K562 (cell line): ENCODE data around the gene PCGF6. TPM values are rescaled to one million over a fixed set of nuclear protein-coding genes. Genes with fewer than 3 reads are reported as not detected.

Source experiments
- ATAC-seq: fragments of 200-7000 bp; cut with Tn5 transposase; 3 replicates; pipeline ENCODE4 v1.9.1; 2020; ENCODE audit warnings: moderate library complexity
- BruUV-seq: library from RNA; stranded (reverse); fragments of 400-500 nt; replicated peaks from 2 replicates; lab custom pipeline; 2021; lab: Mats Ljungman, UMichigan
- CTCF ChIA-PET: fragments of 300-600 bp; formaldehyde crosslinking; extraction: SDS; loops from one replicate; lab custom pipeline; 2021; ENCODE audit warnings: low intra/inter-chr PET ratio; lab: Yijun Ruan, JAX
- POLR2A ChIA-PET: fragments of 300-600, 350-650 bp; sonication (Branson Sonifier 250); formaldehyde crosslinking; extraction: SDS; loops from one replicate; lab custom pipeline; 2021; ENCODE audit warnings: antibody characterized with exemption, inconsistent platforms; lab: Yijun Ruan, JAX
- DNase-seq, 4 experiments: peaks; one replicate each; pipeline versions ENCODE4 v3.0.0 to v3.0.0-alpha.2; 2011 to 2018; ENCODE audit warnings: low spot score in 3 of 4, mixed read lengths in 3 of 4; ENCODE audit errors: extremely low read depth in 1 of 4
- FAIRE-seq: peaks from 2 replicates; lab custom pipeline; 2011; peaks lifted over from hg19 to GRCh38; lab: Jason Lieb, UNC
- H2AFZ ChIP-seq: 2 replicates; pipeline ENCODE4 v1.6.0; 2011; ENCODE audit warnings: low read depth, low read length, control low read depth, inconsistent platforms
- H3K27ac ChIP-seq: fragments of 200-600 bp; 3 replicates; pipeline ENCODE4 v1.8.0; 2011; ENCODE audit warnings: low read depth, mild to moderate bottlenecking, control low read depth, inconsistent platforms, low read length, moderate library complexity, mixed read lengths; ENCODE audit errors: extremely low read depth
- H3K27me3 ChIP-seq, 2 experiments: fragments of 300-600 bp in 1 of 2; 2 replicates in 1 of 2; 3 replicates in 1 of 2; pipeline versions ENCODE4 v1.6.0 to v1.8.0; 2011; ENCODE audit warnings: inconsistent platforms in 2 of 2, low read length in 2 of 2, mild to moderate bottlenecking in 1 of 2, mixed read lengths in 1 of 2, moderate library complexity in 1 of 2; ENCODE audit not compliant: control insufficient read depth in 2 of 2, insufficient read depth in 2 of 2
- H3K36me3 ChIP-seq: fragments of 300-600 bp; 3 replicates; pipeline ENCODE4 v1.8.0; 2011; ENCODE audit warnings: mild to moderate bottlenecking, low read length, inconsistent platforms; ENCODE audit not compliant: control insufficient read depth, insufficient read depth
- H3K4me1 ChIP-seq, 2 experiments: fragments of 200-600 bp in 1 of 2; replicated peaks in 1 of 2; 2 replicates in 1 of 2; 3 replicates in 1 of 2; pipeline versions ENCODE4 v1.5.1 to v1.8.0; 2011; ENCODE audit warnings: inconsistent platforms in 2 of 2, low read length in 2 of 2, mild to moderate bottlenecking in 1 of 2, mixed read lengths in 1 of 2, moderate library complexity in 1 of 2; ENCODE audit not compliant: control insufficient read depth in 2 of 2, insufficient read depth in 2 of 2
- H3K4me2 ChIP-seq: 2 replicates; pipeline ENCODE4 v1.6.1; 2011; ENCODE audit warnings: low read length, control low read depth, inconsistent platforms, mixed read lengths; ENCODE audit not compliant: insufficient read depth
- H3K4me3 ChIP-seq: fragments of 200-600 bp; sonication (generic), shearing (Covaris generic); 2 replicates; pipeline ENCODE4 v1.5.1; 2016; ENCODE audit warnings: control low read depth, inconsistent platforms
- H3K79me2 ChIP-seq: fragments of 200-600 bp; 3 replicates; pipeline ENCODE4 v1.8.0; 2011; ENCODE audit warnings: low read length, inconsistent platforms; ENCODE audit not compliant: control insufficient read depth, insufficient read depth
- H3K9ac ChIP-seq, 2 experiments: 2 replicates each; pipeline versions ENCODE4 v1.6.0 to v1.6.1; 2011; ENCODE audit warnings: low read depth in 2 of 2, low read length in 2 of 2, control low read depth in 1 of 2, inconsistent platforms in 1 of 2, mild to moderate bottlenecking in 1 of 2, mixed read lengths in 1 of 2; ENCODE audit not compliant: insufficient read depth in 1 of 2
- H3K9me1 ChIP-seq: one replicate; pipeline ENCODE4 v1.6.0; 2011; ENCODE audit warnings: inconsistent platforms, mild to moderate bottlenecking, low read length, moderate library complexity; ENCODE audit not compliant: control insufficient read depth, insufficient read depth
- H3K9me3 ChIP-seq: replicated peaks from 2 replicates; pipeline ENCODE4 v1.5.1; 2011; ENCODE audit warnings: low read depth, low read length, inconsistent platforms; ENCODE audit not compliant: control insufficient read depth, insufficient read depth
- H4K20me1 ChIP-seq: replicated peaks from 2 replicates; pipeline ENCODE4 v1.6.1; 2011; ENCODE audit warnings: low read length, inconsistent platforms, mixed read lengths; ENCODE audit not compliant: control insufficient read depth, insufficient read depth
- BMI1 ChIP-seq: fragments of 150-350 bp; IDR thresholded peaks from 2 replicates; pipeline ENCODE4 v1.6.1; 2014; ENCODE audit warnings: low read length
- FOSL1 ChIP-seq: fragments of 200-800 bp; sonication (Bioruptor generic); conservative IDR thresholded peaks from 2 replicates; pipeline ENCODE4 v1.6.1; 2016; ENCODE audit warnings: missing genetic modification characterization, missing compliant biosample characterization
- MBD2 ChIP-seq: sonication (generic); IDR thresholded peaks from 2 replicates; pipeline ENCODE4 v1.6.1; 2016; ENCODE audit warnings: low read depth, borderline replicate concordance
- RFX1 ChIP-seq: fragments of 450-650 bp; IDR thresholded peaks from 2 replicates; pipeline ENCODE4 v1.6.1; 2016; ENCODE audit warnings: mild to moderate bottlenecking, moderate library complexity
- WGBS: fragments of 100-300 bp; shearing (Covaris generic); methylation state at CpG from one replicate; pipeline ENCODE4 v1.1.6; 2016; ENCODE audit warnings: low coverage, mixed read lengths; ENCODE audit not compliant: insufficient coverage; ENCODE audit errors: missing lambda C conversion rate; 5-methylcytosine and 5-hydroxymethylcytosine counted together
- in situ Hi-C: fragments of 300-500 bp; cut with MboI; formaldehyde crosslinking; loops from 4 replicates; pipeline ENCODE4 v1.15.0; 2018; ENCODE audit warnings: inconsistent platforms, mixed read lengths
- intact Hi-C: fragments of 100-400 bp; cut with micrococcal nuclease; formaldehyde crosslinking; loops from 2 replicates; pipeline ENCODE4 v1.14.2; 2022
- polyA plus RNA-seq, 8 experiments: library from polyadenylated mRNA; depleted of rRNA in 4 of 8; stranded (reverse) in 5 of 8; unstranded in 3 of 8; fragments of >200 nt; fragmentation: Nextera tagmentation in 2 of 8; fragmentation: Illumina TruSeq in 1 of 8; extraction: Ambion mirVana in 2 of 8; extraction: Trizol in 1 of 8; gene quantifications; 2 replicates each; pipeline versions ENCODE4 v1.2.1 to v1.2.3, GENCODE V29; 2011 to 2014; ENCODE audit warnings: inconsistent platforms in 1 of 8, missing spikeins in 1 of 8
- total RNA-seq, 7 experiments: library from RNA; depleted of rRNA in 6 of 7; stranded (reverse); fragments of >200 nt in 6 of 7; fragmentation: Illumina TruSeq in 2 of 7; extraction: Trizol in 2 of 7; gene quantifications; 2 replicates each; pipeline versions ENCODE4 v1.2.1 to v1.2.3, GENCODE V29; 2011 to 2021; ENCODE audit warnings: low replicate concordance in 1 of 7
- TF ChIP-seq, protein P1 (sequence below), 2 experiments: fragments of 450-650 bp in 1 of 2; sonication (generic) in 1 of 2; formaldehyde crosslinking in 1 of 2; IDR thresholded peaks in 1 of 2; conservative IDR thresholded peaks in 1 of 2; 2 replicates each; pipeline versions ENCODE4 v1.6.1 to v1.8.1; 2016 to 2023; ENCODE audit warnings: mild to moderate bottlenecking in 2 of 2, moderate library complexity in 2 of 2, inconsistent platforms in 1 of 2, missing genetic modification reagents in 1 of 2
- TF ChIP-seq, protein P2 (sequence below): fragments of 450-650 bp; IDR thresholded peaks from 2 replicates; pipeline ENCODE4 v1.6.1; 2016; ENCODE audit warnings: low read depth, mild to moderate bottlenecking, moderate library complexity

The PCGF6 gene
- total and polyA plus RNA-seq, 9 of the 15 experiments (the other 6 are each of a cell fraction or from before 2014, with no cell fraction given) = 8.4 to 24.6 (median 20.6) TPM

DNA sequence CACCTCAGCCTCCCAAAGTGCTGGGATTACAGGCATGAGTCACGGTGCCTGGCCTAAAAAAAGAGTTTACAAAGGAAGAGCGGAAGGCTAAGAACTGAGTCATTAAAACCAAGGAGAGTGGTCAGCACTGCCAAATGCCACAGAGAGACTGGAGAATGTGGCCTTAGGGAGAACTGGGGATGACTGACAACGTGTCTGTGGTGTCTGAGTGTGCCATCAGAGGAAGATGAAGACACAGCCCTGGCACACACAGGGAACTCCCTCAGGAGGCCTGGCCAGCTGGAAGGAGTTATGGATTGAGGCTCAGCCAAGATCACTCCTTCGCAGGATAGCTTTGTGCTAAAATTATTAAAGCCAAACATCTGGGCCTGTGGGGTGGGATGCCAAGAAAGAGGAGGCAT, 77.9 kb downstream of the PCGF6 start:
- no peak overlapping the region for H3K9ac ChIP-seq
- H3K9me1 ChIP-seq = no peaks in the 10 kb centered on the region
- in situ Hi-C loops = no loop called here
- ChIA-PET POLR2A (no interaction called here), CTCF (no interaction called here)
- 7% methylated on average over 4 of the region's 4 CpGs for WGBS
- DNase-seq (peak in 2 of 4 experiments; percentile 9 to 16), ATAC-seq (no peak), FAIRE-seq (no peak)
- H3K27ac ChIP-seq = no peak overlapping the region
- H3K4me1 ChIP-seq = no peaks in the 10 kb centered on the region; a peak in 1 of 5 replicates
- no peak overlapping the region for H2AFZ ChIP-seq
- H3K9me3 ChIP-seq = no peaks in the 10 kb centered on the region
- H3K4me3 ChIP-seq = no peak overlapping the region
- TF ChIP-seq, protein P1, sequence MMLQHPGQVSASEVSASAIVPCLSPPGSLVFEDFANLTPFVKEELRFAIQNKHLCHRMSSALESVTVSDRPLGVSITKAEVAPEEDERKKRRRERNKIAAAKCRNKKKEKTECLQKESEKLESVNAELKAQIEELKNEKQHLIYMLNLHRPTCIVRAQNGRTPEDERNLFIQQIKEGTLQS (IDR thresholded peaks at IDR 0.05) = peak; percentile 49
- TF ChIP-seq, protein P1 (CRISPR knock-in tag; conservative IDR thresholded peaks at IDR 0.05) = no peak
- no peak for TF ChIP-seq RFX1
- no peak for TF ChIP-seq BMI1
- no peak for TF ChIP-seq MBD2
- peak; percentile 69 for TF ChIP-seq FOSL1 (tag)
- TF ChIP-seq, protein P2, sequence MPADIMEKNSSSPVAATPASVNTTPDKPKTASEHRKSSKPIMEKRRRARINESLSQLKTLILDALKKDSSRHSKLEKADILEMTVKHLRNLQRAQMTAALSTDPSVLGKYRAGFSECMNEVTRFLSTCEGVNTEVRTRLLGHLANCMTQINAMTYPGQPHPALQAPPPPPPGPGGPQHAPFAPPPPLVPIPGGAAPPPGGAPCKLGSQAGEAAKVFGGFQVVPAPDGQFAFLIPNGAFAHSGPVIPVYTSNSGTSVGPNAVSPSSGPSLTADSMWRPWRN = no peak
- peaks cover 0 to 8% of the 10 kb centered on the region in 2 experiments; a peak in 1 of 5 replicates for H3K27me3 ChIP-seq
- no TSS peak for BruUV-seq
- H3K79me2 ChIP-seq = no peaks in the 10 kb centered on the region
- intact Hi-C loops = no loop called here
- no peaks in the 10 kb centered on the region for H3K36me3 ChIP-seq
- H4K20me1 ChIP-seq = no peaks in the 10 kb centered on the region
- H3K4me2 ChIP-seq = no peak overlapping the region
